HG03521 (cell line): Measurements from ENCODE around the gene ESPNL.

ENCODE experiments used
- ATAC-seq: cut with Tn5 transposase; IDR thresholded peaks from one replicate; pipeline ENCODE4 v1.9.1; 2021; ENCODE audit warnings: mild to moderate bottlenecking, moderate library complexity; ENCODE audit not compliant: unreplicated experiment

Gene ESPNL

DNA sequence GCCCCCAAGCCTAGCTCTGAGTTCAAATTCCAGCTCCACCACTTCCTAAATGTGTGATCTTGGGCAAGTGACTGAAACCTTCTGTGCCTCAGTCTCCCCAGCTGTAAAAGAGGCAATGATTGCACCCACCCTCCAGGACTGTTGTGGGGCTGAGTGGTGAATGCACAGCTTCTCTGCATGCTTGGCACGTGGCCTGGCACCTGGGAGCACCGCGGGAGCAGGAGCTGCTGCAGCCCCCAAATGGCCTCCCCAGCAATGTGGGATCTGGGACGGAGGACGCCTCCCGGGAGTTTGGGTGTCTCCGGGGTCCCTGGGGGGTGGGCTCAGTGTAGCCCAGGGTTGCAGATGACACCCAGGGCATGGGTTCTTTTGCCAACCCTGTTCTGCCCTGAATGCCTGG, 39.9 kb downstream of the ESPNL start:
- no peak for ATAC-seq

- no peak for ATAC-seq
Measured at GRCh38 chr2:238140721-238141540, 40.8 kb downstream of the ESPNL start.

DNA sequence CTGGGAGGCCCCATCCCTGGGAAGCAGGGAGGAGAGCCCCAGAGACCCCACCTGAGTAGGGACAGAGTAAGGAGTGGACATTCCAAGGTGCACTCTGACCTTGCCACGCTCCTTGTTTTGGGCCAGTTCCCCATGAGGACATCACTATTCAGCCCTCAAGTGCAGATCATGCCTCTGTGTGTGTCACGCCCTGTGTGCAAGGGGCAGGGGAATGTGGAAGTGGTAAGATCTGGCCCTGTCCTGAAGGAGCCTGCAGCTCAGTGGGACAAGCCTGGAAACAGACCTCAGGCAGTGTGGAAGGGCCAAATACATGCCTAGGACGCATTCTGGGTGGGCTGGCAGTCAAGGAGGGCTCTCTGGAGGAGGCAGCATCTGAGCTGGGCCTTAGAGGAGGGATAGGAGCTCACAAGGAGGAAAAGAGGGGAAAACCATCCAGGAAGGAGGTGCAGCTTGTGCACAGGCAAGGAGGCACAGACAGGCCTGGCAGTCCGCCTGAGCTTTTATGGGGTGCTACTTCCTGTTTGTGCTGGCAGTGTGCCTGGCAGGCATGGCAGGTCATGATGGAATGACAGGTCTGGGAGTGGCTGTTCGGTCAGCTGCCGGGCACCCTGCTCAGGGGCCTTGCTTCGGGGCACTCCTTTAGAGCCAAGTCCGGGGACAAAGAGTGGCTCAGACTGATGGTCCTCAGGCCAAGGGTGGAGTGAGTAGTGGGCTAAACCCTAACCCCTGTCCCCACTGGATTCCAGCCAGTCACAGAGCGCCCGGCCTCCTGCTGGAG, 41.6 kb downstream of the ESPNL start:
- no peak for ATAC-seq

GRCh38 chr2:238142382-238143205, 42.5 kb downstream of the ESPNL start:
- ATAC-seq: no peak

DNA sequence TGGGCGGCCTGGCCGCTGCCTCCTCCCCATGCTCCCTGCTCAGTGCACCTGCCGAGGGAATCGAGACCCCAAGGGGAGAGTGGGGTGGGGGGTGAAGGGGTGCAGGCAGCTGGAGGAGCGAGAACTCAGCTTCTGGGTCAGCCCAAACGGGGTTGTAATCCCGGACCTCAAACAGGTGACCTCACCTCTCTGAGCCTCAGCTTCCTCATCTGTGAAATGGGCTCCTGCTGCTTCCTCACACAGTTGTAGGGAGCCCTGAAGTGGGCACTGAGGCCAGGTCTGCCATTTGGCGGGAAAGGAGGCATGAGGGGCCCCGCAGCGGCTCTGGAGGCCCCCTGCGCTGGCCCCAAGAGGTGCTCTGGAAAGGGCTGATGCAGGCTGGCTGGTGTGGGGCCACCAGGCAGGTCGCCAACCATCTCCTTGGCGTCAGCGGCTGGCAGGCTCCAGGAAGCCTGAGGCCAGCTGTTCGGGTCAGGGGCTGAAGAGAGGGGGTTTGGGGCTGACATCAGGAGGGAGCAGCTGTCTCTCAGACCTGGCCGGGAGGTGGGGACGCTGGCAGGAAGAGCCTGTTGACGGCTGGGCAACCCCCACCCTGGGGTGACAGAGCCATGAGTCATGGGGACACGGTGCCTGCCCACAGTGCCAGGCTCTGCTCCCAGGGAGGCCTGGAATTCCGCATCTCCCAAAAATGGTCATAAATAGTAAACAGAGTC, 43.3 kb downstream of the ESPNL start:
- no peak for ATAC-seq

DNA sequence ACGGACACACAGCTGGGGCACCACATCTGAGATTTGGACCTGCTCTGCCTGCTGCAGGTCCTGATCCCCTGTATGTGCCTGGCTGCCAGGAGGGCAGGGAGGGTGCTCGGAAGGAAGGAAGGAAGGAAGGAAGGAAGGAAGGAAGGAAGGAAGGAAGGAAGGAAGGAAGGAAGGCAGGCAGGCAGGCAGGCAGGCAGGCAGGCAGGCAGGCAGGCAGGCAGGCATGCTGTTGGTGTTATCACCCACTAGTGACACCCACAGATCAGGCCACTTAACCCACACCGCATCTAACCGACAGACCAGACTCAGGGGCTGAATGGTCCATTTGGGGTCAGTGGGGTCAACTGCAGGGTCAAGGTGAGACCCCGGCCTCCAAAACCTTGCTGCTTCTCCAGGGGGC, 44.1 kb downstream of the ESPNL start:
- no peak for ATAC-seq

DNA sequence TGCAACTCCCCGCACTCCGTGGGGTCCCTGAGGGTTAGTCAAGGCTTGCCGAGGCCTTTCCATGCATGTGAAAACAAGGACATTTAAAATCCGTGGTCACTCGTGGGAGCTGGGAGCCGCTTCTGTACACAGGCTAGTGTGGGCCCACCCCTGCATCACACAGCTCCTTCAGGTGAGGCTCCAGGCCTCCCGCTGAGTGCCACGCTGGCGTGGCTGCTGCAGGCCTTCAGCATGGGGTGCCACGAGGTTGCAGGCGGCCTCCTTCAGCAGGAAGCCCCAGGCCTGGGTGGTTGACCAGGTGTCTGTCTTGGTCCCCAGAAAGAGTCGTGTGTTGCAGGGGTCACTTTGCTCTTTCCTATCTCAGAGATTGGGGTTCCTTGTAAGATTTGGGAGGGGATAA, 44.9 kb downstream of the ESPNL start:
- no peak for ATAC-seq

DNA sequence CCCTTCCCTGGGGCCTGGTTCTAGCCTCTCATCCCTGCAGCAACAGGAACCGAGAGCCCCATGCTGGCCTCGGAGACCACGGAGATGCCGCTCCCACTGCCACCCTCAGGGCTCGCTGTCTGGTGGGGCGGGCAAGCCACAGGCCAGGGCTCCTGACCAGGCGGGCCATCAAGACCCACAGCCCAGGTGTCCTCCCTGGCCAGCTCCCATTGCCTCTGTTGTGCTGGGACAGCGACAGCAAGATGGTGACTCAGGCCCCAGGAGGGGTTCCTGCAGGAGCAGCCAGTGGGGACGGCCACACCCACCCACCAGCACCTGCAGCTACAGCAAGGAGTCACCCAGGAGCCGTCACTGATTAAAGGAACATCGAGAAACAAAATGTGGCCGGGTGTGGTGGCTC, 45.7 kb downstream of the ESPNL start:
- ATAC-seq: no peak

DNA sequence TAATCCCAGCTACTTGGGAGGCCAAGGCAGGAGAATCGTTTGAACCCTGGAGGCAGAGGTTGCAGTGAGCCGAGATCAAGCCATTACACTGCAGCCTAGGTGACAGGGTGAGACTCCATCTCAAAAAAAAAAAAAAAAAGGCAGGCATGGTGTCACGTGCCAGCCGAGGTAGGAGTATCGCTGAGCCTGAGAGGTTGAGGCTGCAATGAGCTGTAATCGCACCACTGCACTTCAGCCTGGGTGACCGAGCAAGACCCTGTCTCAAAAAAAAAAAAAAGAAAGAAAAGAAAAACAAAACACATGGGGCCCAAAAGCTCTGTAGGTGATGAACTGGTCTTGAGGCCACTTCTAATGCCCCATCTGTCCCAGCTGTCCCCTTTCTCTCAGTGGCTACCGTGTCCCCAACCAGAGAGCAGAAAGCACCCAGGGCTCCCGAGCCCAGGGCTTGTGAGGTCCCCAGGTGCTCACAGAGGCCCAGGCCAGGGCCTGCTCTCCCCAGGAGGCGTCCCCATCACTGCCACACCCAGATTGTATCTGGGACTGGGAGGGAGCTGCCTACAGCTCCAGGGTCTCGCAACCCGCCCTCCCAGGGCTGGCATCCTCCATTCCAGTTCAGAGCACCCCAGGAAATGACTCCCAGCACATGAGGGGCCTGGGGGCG, 46.9 kb downstream of the ESPNL start:
- no peak for ATAC-seq

GRCh38 chr2:238148981-238149380, 48.8 kb downstream of the ESPNL start:
- no peak for ATAC-seq

DNA sequence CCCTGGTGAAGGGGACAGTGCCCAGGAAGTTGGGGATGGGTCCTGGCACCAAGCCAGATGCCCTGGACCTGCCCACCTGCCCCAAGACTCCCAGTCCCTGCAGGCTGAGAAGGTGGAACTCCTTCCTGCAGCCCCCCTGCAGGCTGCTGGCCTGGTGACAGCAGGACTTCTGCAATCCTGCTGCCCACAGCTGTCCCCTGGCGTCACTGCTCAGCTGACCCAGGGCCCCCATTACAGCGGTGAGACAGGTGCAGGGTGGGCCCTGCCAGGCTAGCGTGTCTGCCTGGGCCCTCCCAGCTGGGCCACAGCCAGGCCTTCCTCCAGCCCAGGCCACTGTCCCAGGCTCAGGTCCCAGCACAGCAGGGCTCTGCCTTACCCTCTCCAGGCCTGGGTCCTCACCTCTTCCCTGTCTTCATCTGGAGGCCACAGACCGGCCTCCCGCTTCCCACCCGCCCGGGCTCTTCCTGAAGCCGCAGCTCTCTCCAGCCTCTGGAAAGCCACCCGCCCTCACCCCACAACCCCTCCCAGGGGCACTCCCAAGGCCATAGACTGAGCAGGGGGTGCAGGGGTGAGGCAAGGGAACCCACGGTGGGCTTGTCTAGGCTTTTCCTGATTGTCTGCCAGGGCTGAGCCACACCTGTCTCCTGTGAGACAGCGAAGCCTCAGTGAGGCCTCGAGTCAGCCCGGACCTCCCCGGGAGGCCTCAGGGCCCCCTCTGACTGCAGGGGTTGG, 49.9 kb downstream of the ESPNL start:
- ATAC-seq: no peak

DNA sequence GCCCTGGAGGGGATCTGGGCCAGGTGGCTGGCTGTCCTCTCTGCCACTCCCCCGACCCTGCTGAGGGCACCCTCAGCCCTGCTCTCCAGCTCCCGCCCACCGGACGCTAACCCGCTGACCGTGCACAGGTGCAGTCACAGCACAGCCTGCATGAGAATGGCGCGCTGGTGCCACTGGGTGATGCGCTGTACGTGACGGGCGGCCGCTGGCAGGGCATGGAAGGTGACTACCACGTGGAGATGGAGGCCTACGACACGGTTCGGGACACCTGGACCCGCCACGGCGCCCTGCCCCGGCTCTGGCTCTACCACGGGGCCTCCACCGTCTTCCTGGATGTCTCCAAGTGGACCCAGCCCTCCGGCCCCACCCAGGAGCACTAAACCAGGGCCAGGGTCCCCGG, 50.5 kb downstream of the ESPNL start:
- no peak for ATAC-seq

- no peak for ATAC-seq
Measured at GRCh38 chr2:238151205-238151604, 51.1 kb downstream of the ESPNL start.

DNA sequence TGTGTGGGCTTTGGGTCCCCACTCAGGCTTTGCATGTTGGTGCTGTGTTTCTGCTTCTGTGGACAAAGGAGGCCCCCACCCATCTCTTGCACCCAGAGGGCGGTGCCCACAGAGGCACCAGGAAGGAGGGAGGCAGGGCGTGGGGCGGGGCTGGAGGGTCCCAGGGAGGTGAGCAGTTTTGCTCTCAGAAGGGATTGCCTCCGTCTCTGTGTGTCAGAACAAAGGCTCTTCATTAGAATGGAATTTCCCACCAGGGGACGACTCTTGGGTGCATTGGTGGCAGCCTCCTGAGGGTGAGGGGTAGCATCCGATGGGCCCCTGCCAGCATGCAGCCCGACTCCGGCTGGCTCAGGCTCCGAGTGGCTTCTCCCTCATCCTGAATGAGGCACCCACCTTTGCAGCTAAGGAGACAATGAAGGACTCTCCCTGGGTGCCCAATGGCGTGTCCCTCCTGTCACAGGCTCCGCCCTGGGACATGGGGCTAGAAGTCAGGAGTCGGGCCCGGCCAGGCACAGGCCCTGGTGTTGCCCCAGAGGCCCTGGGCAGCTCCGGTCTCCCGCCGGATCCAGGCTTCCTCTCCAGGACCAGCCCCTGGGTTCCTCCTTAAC, 51.6 kb downstream of the ESPNL start:
- no peak for ATAC-seq

- no peak for ATAC-seq
Measured at GRCh38 chr2:238152771-238153688, 52.9 kb downstream of the ESPNL start.

DNA sequence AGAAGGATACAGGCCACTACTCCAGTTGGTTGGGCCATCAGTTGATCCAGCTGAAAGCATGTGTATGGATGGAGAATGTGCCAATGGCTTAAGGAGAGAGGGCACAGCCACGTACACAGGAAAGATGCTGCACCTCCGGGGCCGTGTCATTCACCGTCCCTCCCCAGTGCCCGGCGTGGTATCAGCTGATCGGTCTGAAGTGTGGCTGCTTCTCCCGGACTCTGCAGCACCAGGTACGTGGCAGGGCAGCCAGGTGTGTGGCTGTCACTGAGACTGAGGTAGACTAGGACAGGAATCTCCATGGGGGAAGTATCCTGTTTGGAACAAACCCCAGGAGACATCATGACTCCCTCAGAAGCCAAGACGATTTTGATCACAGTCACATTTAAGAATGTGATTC, 54.4 kb downstream of the ESPNL start:
- no peak for ATAC-seq

GRCh38 chr2:238155051-238155760, 55.1 kb downstream of the ESPNL start:
- ATAC-seq: no peak
